ENCODE results near the gene ANKRD27.

DNA sequence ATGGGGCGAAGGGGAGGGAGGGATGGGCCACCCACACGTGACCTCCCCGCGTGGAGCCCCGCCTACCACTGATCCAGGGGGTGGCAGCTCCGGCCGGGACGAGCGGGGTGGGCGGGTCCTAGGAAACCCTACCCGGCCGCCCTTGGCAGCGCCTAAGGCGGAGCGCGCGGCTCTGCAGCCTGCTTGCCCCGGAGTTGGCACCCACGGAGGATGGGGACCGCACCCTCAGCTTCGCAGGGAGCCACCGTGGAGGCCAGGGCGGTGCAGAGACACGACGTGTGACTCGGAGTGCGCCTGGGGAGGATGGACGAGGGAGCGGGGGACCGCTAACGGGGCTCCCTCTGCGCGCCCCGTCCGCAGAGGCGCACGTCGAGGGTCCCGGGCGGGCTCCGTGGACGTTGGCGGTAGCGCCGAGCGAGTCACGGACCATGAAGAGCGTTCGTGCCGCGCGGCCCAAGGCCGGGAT, 773 bp upstream of the ANKRD27 start, which contains the start of gene RGS9BP:
- TF ChIP-seq, protein P1, sequence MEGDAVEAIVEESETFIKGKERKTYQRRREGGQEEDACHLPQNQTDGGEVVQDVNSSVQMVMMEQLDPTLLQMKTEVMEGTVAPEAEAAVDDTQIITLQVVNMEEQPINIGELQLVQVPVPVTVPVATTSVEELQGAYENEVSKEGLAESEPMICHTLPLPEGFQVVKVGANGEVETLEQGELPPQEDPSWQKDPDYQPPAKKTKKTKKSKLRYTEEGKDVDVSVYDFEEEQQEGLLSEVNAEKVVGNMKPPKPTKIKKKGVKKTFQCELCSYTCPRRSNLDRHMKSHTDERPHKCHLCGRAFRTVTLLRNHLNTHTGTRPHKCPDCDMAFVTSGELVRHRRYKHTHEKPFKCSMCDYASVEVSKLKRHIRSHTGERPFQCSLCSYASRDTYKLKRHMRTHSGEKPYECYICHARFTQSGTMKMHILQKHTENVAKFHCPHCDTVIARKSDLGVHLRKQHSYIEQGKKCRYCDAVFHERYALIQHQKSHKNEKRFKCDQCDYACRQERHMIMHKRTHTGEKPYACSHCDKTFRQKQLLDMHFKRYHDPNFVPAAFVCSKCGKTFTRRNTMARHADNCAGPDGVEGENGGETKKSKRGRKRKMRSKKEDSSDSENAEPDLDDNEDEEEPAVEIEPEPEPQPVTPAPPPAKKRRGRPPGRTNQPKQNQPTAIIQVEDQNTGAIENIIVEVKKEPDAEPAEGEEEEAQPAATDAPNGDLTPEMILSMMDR (IDR thresholded peaks at IDR 0.05) = no peak
- TF ChIP-seq EZH2 (IDR thresholded peaks at IDR 0.05; ENCODE audit: borderline replicate concordance, insufficient read depth, low read depth, low read length, poor library complexity, severe bottlenecking) = no peak
